ENCODE data around the gene CD72. TPM values are rescaled to one million over a fixed set of nuclear protein-coding genes. Genes with fewer than 3 reads are reported as not detected.

CD72 gene
- total RNA-seq, 1 experiment from 2014 or later: 1.6 TPM

- H3K36me3 Mint-ChIP-seq (ENCODE audit: insufficient read depth, unreplicated experiment): peaks cover 36% of the 10 kb centered on the region
Measured at GRCh38 chr9:35661756-35662350, 43.6 kb upstream of the CD72 start.

GRCh38 chr9:35660966-35661415 is 42.8 kb upstream of the CD72 start:
- DNase-seq (ENCODE audit: unreplicated experiment): peak; percentile 51
- no peaks in the 10 kb centered on the region for H3K9me3 Mint-ChIP-seq (ENCODE audit: unreplicated experiment)
- TF ChIP-seq, protein P1, sequence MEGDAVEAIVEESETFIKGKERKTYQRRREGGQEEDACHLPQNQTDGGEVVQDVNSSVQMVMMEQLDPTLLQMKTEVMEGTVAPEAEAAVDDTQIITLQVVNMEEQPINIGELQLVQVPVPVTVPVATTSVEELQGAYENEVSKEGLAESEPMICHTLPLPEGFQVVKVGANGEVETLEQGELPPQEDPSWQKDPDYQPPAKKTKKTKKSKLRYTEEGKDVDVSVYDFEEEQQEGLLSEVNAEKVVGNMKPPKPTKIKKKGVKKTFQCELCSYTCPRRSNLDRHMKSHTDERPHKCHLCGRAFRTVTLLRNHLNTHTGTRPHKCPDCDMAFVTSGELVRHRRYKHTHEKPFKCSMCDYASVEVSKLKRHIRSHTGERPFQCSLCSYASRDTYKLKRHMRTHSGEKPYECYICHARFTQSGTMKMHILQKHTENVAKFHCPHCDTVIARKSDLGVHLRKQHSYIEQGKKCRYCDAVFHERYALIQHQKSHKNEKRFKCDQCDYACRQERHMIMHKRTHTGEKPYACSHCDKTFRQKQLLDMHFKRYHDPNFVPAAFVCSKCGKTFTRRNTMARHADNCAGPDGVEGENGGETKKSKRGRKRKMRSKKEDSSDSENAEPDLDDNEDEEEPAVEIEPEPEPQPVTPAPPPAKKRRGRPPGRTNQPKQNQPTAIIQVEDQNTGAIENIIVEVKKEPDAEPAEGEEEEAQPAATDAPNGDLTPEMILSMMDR (IDR thresholded peaks at IDR 0.05; ENCODE audit: unreplicated experiment): peak; percentile 19
- H3K36me3 Mint-ChIP-seq (ENCODE audit: insufficient read depth, unreplicated experiment): peaks cover 36% of the 10 kb centered on the region
- no TSS peak for BruUV-seq (replicated peaks)
- intact Hi-C loops (cut with micrococcal nuclease): no loop called here
- no peaks in the 10 kb centered on the region for H3K27me3 Mint-ChIP-seq (ENCODE audit: insufficient read depth, unreplicated experiment)
- POLR2A ChIA-PET: interaction anchor here (0.8 to 2.6 kb wide), 7 partner anchors 15 to 71 kb away, joined by 3 to 16 read pairs (median 6); partner anchors contain the start of genes CREB3, TLN1 and TPM2
- H3K4me3 Mint-ChIP-seq (ENCODE audit: unreplicated experiment): no peak overlapping the region
- H3K4me1 Mint-ChIP-seq (ENCODE audit: insufficient read depth, unreplicated experiment): peaks cover 25% of the 10 kb centered on the region
- H3K27ac Mint-ChIP-seq (ENCODE audit: low read depth, unreplicated experiment): no peak overlapping the region
- CTCF ChIA-PET: interaction anchor here (0.5 to 11.0 kb wide), 13 partner anchors 10 to 962 kb away, joined by 3 to 119 read pairs (median 5); partner anchors contain the start of genes CREB3 and TLN1

More at GRCh38 chr9:35661756-35662350, 43.6 kb upstream of the CD72 start:
- ChIA-PET POLR2A (interaction anchor here (0.5 to 2.6 kb wide), 4 partner anchors 9 to 70 kb away, joined by 3 to 16 read pairs (median 6); partner anchors contain the start of genes CREB3, TLN1 and TPM2), CTCF (interaction anchor here (0.5 to 11.0 kb wide), 9 partner anchors 13 to 221 kb away, joined by 3 to 119 read pairs (median 4); partner anchors contain the start of genes CREB3 and TLN1)
- TF ChIP-seq, protein P1 (IDR thresholded peaks at IDR 0.05; ENCODE audit: unreplicated experiment): no peak
- no TSS peak for BruUV-seq (replicated peaks)
- Mint-ChIP-seq H3K27ac (ENCODE audit: low read depth, unreplicated experiment) (peak overlapping the region; percentile 74), H3K4me1 (ENCODE audit: insufficient read depth, unreplicated experiment) (peaks cover 25% of the 10 kb centered on the region), H3K27me3 (ENCODE audit: insufficient read depth, unreplicated experiment) (no peaks in the 10 kb centered on the region), H3K9me3 (ENCODE audit: unreplicated experiment) (no peaks in the 10 kb centered on the region), H3K4me3 (ENCODE audit: unreplicated experiment) (no peak overlapping the region)
- no peak for DNase-seq (ENCODE audit: unreplicated experiment)
- intact Hi-C loops (cut with micrococcal nuclease): no loop called here

GRCh38 chr9:35659340-35659739 is 41.1 kb upstream of the CD72 start:
- H3K36me3 Mint-ChIP-seq (ENCODE audit: insufficient read depth, unreplicated experiment): peaks cover 36% of the 10 kb centered on the region
- H3K27me3 Mint-ChIP-seq (ENCODE audit: insufficient read depth, unreplicated experiment): no peaks in the 10 kb centered on the region
- DNase-seq (ENCODE audit: unreplicated experiment): peak; percentile 87
- ChIA-PET POLR2A (interaction anchor here (0.7 to 5.4 kb wide), 11 partner anchors 13 to 580 kb away, joined by 3 to 61 read pairs (median 8); partner anchors contain the start of genes CREB3, FANCG, GBA2 and RGP1), CTCF (interaction anchor here (0.6 to 11.0 kb wide), 18 partner anchors 10 to 1162 kb away, joined by 3 to 119 read pairs (median 5); partner anchors contain the start of genes CA9, CREB3 and TLN1)
- BruUV-seq (replicated peaks): no TSS peak
- intact Hi-C loops (cut with micrococcal nuclease): loop anchor here (2.0 to 10.0 kb wide), 4 partner anchors 29 to 245 kb away; partner anchors contain the start of genes HRCT1, SPAAR and TPM2
- TF ChIP-seq, protein P1 (IDR thresholded peaks at IDR 0.05; ENCODE audit: unreplicated experiment): no peak
- peak overlapping the region; percentile 62 for H3K4me3 Mint-ChIP-seq (ENCODE audit: unreplicated experiment)
- no peaks in the 10 kb centered on the region for H3K9me3 Mint-ChIP-seq (ENCODE audit: unreplicated experiment)
- peaks cover 25% of the 10 kb centered on the region for H3K4me1 Mint-ChIP-seq (ENCODE audit: insufficient read depth, unreplicated experiment)
- peak overlapping the region; percentile 100 for H3K27ac Mint-ChIP-seq (ENCODE audit: low read depth, unreplicated experiment)

DNA sequence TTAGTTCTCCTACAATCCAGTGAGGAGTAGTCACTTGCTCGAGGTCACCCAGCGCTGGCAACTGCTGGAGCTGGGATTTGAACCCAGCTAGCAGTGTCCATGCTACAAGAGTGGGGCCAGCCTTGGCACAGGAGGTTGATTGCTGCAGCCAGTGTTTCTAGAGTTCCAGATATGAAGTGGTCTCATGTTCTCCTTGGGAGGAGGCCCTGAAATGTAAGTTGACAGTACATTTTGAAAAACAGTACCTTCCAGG is 40.7 kb upstream of the CD72 start:
- Mint-ChIP-seq H3K27me3 (ENCODE audit: insufficient read depth, unreplicated experiment) (no peaks in the 10 kb centered on the region), H3K9me3 (ENCODE audit: unreplicated experiment) (no peaks in the 10 kb centered on the region), H3K4me1 (ENCODE audit: insufficient read depth, unreplicated experiment) (peaks cover 25% of the 10 kb centered on the region), H3K27ac (ENCODE audit: low read depth, unreplicated experiment) (peak overlapping the region; percentile 100), H3K4me3 (ENCODE audit: unreplicated experiment) (peak overlapping the region; percentile 62), H3K36me3 (ENCODE audit: insufficient read depth, unreplicated experiment) (peaks cover 36% of the 10 kb centered on the region)
- no peak for DNase-seq (ENCODE audit: unreplicated experiment)
- BruUV-seq (replicated peaks): no TSS peak
- ChIA-PET POLR2A (interaction anchor here (0.7 to 5.4 kb wide), 14 partner anchors 12 to 580 kb away, joined by 3 to 61 read pairs (median 7); partner anchors contain the start of genes ATOSB, CREB3, FANCG and GBA2), CTCF (interaction anchor here (0.6 to 11.0 kb wide), 19 partner anchors 11 to 1162 kb away, joined by 3 to 119 read pairs (median 5); partner anchors contain the start of genes CA9, CREB3 and TLN1)
- TF ChIP-seq, protein P1 (IDR thresholded peaks at IDR 0.05; ENCODE audit: unreplicated experiment): no peak
- intact Hi-C loops (cut with micrococcal nuclease): loop anchor here (2.0 to 10.0 kb wide), 4 partner anchors 30 to 246 kb away; partner anchors contain the start of genes HRCT1, SPAAR and TPM2

Measured in MCF 10A (cell line).